Umbilical cord (tissue), 2 donors: ENCODE data around the gene IGSF8. TPM values are rescaled to one million over a fixed set of nuclear protein-coding genes. Genes with fewer than 3 reads are reported as not detected.

Experiments used
- DNase-seq: peaks from one replicate; pipeline ENCODE4 v3.0.0-alpha.2; 2015; ENCODE audit warnings: low spot score
- total RNA-seq: library from RNA; depleted of rRNA; stranded (reverse); fragments of >200 nt; gene quantifications from one replicate; pipeline ENCODE4 v1.2.3, GENCODE V29; 2014; ENCODE audit warnings: low replicate concordance; ENCODE audit not compliant: insufficient read depth

IGSF8 gene
- total RNA-seq, 1 donor from 2014 or later = 8.2 TPM

DNA sequence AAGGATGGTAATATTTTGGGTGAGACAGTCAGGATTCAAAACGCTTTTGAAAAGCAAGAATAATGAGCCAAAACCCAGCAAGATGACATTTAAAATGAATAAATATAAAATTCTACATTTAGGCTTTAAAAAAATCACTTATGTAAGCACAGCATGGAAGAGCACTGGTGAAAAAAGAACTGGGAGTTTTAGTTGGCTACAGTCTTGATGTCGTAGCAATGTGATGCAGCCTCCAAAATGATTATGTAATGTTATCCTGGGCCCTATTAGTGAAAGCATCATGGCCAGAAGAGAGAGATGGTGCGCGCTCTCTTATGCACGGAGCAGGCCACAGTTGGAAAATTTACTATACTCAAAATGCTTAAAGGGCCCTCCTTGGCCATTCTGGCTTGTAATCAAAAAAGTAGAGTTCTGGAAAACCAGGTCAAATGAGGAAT, 11.9 kb downstream of the IGSF8 start:
- DNase-seq = no peak

DNA sequence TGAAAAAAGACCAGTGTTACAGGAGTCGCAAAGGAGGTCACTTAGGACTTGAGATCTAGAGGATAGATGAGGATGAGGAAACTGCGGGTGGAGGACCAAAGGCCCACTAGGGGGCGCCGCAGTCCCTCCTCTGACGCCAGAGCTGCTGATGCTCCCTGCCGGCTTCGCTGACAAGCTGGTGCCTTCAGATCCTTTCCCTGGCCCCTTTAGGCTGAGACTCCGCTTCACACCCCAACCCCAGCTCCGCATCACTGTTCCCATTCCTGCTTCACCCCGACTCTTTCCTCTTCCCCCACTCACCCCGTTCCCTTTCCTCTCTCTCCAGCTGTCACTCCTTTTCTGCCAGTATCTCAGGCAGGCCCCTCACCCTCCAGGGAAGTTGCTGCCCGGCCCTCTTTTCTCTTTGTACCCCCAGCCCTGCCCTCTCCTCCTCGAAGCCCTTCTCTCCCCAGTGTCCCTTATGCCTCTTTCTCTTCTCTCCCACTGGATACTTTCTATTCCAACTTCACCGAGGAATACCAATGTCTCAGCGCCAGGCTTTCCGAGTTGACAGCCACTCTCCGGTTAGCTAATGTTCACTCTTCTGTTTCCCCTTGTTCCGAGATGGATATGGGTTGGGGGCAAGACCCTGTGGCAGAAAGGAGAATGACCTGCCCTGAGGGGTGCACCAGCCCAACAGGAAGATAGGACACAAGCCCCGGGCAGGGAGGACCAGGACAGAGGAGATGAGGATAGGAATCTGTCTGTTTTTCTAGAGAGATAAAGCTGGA, 12.5 kb downstream of the IGSF8 start:
- DNase-seq = peak; percentile 59

DNA sequence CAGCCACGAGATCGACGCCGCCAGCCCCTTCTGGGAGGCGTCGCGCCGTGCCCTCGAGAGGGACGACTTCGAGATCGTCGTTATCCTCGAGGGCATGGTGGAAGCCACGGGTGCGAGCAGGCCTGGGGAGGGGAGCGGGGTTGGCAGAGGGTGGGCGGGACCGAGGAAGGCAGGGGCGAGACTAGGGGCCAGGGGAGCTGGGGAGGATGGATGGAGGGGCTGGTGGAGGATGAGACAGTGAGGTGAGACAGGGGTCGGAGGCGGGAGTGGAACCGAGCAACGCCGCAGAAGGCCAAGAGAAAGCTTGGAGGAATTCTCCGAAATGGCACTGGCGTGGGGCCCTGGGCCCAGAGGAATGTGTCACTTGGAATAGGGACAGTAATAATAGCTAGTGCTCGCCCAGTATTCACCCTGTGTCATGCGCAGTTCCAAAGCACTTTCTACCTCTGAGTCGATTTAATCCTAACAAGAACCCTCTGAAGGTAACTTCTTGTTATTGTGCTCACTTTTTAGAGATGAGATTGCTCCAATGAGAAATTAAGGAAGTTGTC, 13.6 kb downstream of the IGSF8 start:
- DNase-seq = no peak

DNA sequence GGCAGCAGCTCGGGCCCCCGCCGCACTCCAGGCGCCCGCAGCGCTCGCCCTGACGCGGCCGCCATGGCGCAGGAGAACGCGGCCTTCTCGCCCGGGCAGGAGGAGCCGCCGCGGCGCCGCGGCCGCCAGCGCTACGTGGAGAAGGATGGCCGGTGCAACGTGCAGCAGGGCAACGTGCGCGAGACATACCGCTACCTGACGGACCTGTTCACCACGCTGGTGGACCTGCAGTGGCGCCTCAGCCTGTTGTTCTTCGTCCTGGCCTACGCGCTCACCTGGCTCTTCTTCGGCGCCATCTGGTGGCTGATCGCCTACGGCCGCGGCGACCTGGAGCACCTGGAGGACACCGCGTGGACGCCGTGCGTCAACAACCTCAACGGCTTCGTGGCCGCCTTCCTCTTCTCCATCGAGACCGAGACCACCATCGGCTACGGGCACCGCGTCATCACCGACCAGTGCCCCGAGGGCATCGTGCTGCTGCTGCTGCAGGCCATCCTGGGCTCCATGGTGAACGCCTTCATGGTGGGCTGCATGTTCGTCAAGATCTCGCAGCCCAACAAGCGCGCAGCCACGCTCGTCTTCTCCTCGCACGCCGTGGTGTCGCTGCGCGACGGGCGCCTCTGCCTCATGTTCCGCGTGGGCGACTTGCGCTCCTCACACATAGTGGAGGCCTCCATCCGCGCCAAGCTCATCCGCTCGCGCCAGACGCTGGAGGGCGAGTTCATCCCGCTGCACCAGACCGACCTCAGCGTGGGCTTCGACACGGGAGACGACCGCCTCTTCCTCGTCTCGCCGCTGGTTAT, 14.2 kb downstream of the IGSF8 start:
- DNase-seq = peak; percentile 38

DNA sequence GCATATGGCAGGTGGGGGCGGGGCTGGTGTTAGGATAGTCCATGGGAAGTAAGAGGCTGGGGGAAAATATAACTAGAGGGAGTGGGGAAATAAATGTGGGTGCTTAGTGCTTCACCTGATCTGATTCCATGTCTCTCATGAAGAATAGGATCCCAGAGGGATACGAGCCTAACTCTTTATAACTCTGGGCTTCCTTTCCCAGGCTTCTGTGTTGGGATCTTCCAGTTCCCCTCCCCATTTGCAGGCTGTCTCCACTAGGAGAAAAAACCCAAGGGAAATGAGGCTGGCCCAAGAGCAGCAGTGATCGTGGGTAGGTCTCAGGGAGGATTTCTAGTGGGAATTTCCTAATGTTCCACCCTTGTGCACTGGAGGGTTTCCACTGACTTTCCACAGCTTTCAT, 15.5 kb downstream of the IGSF8 start:
- DNase-seq = no peak

DNA sequence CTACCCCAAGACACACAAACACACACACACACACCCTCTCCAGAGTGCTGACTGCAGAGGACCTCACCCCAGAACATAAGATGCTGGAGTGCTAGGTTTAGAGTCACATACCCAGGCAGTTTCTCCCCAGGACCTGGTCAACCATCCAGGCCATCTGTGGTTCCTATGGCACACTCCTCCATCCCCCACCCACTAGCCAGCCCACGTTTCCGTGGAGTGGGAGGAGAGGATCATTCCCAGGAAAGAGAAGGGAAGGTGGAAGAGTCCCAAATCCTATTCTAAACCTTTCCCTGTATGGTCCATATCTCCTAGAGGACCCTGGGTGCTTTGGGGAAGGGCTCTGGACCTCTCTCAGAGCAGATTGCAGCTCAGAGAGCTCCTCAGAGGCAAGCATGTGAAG, 15.9 kb downstream of the IGSF8 start:
- DNase-seq = no peak

DNA sequence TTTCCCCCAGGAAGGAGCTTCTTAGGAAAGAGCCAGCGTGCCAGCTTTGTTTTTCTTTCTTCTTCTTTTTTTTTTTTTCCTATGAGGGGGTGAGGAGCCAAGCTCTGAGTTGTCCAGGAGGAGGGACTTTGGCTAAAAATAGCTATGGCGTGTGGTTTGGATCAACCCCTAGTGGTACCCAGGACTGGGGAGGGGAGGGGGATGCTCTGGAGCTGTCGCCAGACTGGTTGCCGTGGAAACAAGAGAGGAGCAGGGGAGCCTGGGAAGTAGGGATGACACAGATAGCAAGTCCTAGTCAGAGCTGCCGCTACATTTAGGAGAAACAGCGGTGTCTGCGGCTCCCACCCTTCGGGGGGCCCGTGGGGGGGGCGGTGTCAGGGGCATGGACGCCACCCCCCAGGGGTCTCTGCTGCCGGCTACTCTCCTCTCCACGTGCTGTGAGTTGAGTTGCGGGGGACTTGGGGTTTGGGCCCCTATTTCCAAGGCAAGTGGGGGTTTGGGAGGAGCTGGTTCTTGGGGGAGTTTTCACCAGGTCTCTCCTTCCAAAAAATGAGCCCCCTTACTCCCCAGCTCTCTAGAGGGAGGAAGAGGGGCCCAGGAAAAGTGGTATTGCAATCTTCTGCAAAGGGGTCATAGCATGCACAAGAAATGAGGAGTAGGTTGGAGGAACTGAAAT, 17.0 kb downstream of the IGSF8 start, which contains the start of gene KCNJ9:
Gene KCNJ9 (plus strand): TSS at position 278 of the 676 bp plus-strand sequence. CDS start 2,493 bp downstream, outside the sequence.
- peak; percentile 10 for DNase-seq

DNA sequence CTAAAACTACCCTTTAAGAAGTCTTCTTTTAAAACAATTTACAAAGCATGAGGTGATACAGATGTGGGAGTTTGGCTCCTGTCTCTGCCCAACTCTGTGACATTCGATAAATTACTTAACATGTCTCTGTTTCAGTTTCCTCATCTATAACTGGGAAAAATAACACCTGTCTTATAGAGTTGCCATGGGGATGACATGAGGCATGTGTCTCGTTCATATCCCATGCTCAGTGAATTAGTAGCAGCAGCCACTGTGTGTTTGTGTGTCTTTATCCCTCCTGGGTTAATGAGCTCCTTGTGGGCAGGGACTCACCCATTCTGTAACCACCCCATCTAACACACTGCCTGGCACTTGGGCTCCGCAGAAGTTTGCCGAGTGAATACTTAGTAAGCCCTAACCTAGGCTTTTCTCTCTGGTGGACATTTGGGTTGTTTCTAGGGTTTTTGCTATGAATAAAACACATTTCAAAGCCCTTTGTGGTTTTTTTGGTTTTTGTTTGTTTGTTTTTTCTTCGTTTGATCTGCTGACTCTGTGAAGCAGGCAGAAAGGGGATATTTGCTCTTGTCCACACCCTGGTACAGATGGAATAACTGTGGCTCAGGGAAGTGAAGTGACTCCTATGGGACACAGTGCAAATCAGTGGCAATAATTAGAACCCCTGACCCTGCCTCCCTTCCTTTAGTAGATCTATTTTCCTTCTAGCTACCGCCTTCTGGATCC, 17.9 kb downstream of the IGSF8 start:
- DNase-seq = no peak

DNA sequence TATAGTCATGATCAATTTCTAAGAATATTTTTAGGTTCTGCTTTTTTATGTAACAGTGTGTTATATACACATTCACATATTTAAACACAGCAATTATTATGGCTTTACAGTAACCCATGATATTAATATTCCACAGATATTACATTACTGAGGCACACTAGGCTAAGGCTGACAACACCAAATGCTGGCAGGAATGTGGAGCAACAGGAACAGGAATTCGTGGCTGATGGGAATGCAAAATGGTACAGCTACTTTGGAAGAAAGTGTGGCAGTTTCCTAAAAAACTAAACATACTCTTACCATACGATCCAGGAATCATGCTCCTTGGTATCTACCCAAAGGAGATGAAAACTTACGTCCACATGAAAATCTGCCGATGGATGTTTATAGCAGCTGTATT, 19.0 kb downstream of the IGSF8 start:
- DNase-seq = no peak

DNA sequence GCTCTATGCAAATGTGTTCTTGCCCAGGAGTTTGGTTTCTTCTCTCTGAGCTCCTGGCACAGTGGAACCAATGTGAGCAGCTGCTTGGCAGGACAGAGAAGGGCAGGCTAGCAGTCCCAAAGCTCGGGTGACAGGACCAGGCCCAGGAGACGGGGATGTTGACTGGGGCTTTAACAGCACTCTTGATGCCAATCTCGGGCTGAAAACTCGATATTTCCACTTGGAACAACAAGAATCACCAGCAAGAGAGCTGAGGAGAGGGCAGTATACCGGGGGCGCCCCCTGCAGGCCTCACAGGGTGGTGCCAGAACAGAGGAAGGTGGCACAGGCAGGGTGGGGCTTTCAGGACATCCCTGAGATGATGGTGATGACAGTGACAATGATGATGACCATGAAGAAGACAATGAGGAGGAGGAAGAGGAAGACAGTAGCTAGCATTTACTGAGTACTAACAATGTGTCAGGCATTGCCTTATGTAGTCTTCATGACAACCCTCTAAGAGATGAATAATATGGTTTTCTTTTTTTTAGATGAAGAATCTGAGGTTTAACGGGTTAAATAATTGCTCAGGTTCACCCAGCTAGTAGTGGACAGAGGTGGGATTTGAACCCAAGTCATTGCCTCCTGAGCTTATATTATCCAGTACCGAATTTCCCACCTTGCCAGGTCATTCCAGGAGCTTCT, 19.8 kb downstream of the IGSF8 start:
- no peak for DNase-seq

DNA sequence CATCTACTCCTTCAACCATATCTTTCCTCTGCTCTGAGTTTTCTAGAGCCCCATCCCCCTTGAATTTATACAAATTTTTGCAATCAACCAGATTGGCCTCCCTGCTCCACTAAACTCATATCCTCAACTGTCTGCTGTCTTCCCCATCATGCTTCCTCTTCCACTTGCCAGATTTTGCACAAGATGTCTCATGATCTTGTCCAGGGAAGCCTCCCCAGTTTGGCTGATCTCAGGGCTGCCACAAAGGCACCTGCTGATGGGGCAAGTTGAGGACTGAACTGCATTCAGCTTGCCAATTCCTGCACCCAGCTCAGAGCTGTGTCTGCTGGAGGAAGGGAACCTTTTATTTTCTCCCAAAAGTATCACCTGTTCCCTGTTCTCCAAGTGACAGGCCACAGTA, 20.9 kb downstream of the IGSF8 start:
- DNase-seq = no peak

DNA sequence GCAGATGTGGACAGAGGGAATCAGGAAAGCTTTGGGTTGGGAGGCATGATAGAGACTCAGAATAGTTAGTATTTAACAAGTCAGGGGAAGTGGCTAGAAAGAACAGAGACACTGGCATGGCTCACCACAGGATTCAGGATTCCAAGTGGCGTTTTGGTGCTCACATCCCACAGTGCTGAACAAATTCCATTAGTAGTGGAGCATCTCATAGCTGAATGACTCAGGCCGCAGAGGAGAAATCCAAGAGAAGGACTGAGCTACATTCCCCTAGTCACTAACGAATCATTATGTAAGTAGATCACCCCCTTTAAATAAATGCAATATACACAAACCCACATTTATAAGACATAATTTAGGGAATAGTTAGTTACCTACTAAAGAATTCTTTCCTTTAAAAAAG, 22.1 kb downstream of the IGSF8 start:
- no peak for DNase-seq

DNA sequence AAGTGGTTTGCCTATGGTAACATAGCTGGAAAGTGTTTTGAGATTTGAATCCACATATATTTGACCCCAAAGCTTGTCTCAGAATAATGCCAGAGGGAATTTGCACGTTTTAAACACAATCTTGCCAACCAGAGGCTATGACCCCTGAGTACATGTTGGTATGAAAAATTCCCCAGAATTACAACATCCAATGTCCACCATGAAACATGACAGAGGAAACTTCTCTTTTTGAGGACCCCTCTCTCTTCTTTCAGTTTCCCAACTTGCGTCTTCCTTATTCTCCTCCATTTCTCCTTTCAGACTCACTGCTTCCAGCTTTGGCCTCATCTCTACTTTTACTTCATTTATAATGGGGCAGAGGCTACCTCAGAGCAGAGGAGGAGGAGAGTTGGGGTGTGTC, 22.6 kb downstream of the IGSF8 start:
- no peak for DNase-seq

DNA sequence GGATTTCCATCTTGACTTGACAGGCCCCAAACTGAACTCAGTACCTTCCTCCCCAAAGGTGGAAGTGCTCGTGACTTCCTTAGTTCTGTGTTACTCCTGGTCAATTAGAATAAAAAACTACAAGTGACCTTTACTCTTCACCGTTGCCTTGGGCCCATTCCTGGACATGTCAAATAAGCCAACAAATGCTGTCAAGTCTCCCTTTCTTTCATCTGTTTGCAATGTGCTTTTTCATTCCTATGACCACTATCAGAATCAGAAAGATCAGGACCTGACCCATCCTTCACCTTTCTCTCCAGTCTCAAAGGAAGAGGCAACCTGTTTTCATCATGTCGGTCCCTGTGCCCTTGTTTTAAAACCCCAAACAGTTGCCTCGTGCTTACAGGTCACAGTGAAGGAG, 23.6 kb downstream of the IGSF8 start:
- no peak for DNase-seq

DNA sequence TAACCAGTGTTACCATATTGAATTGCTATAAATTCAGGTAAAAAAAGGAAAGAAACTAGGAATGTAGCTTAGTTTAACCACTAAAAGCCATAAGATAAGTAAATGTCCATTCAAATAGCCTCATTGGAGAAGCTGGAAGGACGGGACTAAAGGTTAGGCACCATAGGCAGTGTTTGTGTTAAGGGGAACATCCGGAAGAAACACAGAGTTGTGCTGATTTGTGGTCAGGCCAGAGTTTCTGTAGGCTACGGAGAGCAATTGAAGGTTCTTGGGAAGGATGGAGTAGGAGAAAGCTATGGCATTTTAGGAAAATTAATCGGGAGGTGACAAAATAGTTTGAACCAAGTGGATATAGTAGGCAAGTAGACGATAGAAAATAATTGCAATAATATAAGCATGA, 27.1 kb downstream of the IGSF8 start:
- DNase-seq = no peak

DNA sequence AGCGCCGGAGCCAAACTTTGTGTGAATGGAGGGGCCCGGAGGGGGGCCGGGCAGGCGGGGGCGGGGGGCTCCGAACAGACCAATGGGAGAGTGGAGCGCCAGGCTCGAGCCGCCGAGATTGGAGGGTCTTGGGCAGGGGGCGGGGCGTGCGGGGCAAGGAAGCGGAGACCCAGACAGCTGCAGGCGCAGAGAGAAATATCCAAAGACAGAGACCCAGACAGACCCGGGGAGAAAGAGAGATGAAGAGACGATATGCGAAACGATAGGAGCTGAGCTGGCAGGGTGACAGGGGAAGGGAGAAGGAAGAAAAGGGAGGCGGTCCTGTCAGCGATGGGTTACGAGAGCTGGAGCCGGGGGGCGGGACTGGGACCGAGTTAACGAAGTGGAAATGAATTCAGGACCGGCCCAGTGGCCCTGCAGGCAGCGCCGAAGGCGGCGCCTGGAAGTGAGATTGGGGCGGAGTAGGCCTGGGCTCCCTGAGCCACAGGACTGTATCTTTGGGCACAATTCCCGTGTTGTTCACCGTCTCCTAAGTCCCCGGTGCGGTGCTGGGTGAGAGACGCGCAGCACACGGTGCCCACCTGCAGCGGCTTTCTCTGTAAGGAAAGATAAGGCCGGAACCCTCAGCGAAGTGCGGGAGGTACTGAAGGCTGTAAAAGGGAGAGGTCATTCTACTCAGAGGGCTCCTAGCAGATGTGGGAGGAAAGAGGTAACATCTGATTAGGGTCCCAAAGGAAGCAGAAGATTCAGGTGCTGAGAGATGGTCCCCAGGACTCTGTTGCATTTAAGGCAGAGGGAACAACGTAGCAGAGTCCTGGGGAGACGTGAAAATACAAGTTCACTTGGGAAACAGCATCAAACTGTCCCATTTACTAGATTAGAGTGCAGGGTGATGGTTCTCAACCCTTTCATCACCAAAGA, 27.9 kb downstream of the IGSF8 start:
- DNase-seq = peak; percentile 85

DNA sequence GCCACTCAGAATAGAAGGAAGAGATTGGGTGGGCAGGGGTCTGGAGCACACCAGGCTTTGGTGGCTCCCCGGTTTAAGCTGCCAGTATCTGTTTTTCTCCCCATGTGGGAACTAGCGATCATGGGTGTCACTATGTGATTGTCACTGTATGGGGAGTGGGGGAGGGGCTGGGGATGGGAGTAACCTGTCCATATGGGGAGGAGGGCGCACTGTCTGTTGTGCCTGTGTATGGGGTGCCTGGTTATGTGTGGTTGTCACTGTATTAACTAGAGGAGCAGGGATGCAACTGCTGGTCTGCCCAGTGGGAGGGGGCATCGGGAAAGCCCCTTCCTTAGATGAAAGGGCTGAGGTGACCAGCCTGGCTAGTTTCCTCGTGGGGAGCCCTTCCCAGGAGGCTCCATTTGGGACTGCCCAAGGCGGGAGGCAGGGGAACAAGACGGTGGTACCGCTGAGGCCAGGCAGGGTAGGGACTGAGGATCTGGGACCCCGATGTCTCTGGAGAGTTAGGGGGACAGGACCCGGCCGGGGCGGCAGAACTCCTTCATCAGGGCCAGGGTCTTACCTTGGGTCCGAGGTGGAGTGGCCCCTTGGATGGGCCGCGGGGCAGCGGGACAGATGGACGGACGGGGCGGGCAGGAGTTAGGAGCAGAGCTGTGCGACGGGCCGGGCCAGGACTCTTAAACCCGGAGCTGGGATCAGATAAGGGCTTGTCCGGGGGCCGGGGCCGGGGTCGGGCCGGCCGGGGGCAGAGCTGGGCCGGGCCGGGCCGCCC, 28.8 kb downstream of the IGSF8 start, which contains the start of gene KCNJ10:
Gene KCNJ10 (minus strand): TSS at position 701 of the 772 bp plus-strand sequence. CDS start 27,628 bp downstream, outside the sequence.
- no peak for DNase-seq

DNA sequence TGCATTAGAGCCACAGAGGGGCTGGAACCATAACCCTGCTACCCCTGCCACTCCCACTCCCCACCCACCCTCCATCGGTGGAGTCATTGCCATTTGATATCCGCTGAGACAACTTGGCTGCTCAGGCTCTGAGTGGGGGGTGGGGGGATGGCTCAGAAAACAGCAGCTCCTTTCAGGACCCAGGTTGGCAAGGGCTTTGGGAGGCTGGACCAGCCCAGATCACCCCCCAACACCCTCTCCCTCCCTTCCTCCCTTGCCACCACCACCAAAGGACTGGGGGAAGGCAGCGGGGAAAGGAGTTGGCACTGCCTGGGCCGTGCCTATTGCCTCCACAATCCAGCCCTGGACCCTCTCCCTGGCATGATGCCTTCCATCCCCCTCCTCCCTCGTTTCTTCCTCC, 30.2 kb downstream of the IGSF8 start:
- DNase-seq = no peak
